ENCODE results near the gene TTYH3. TPM values are rescaled to one million over a fixed set of nuclear protein-coding genes. Genes with fewer than 3 reads are reported as not detected.
A peak's percentile ranks its signal among the peaks of the same experiment; 100 is the strongest.

The TTYH3 gene
- total RNA-seq, 1 donor from 2014 or later, result 29.3 TPM

DNA sequence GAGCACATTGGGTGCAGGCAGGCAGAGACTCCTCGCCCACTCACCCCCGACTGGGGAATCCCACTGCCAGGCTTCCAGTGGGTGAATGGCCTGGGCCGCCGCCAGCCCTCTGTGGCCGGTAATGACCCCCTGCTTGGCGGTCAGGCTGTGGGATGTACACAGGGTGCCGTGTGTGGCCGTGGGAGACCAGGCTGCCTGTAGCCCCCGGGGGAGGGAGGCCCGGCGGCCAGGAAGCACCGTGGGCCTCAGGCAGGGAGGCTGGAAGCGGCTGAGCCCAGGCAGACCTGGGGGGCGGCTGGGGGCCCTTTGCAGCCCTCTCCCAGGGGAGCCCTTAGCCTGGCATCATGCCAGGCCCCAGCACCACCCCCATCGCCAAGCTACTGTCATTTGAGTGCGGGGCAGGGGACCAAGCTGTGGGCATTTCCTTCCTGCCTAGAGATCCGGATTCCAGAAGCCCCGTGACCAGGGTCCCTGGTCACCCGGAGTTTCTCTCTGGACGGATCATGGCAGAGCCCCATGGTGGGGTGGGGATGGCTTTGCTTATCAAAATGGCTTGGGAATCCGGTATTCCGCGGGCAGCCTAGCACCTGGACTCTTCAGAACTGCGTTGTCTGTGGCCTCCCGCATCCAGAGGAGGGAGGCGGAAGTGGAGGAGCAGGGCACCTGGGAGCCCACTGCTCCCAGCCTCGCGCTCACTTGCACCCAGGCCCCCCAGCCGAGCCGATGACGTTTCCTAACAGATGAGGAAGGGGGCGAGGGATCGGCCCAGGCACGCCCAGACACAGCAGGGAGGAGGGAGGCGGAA lies 1.1 kb downstream of the TTYH3 start:
- DNase-seq (ENCODE audit: low spot score in 2 of 2) (peak in 1 of 2 donors; percentile 47), FAIRE-seq (no peak)

DNA sequence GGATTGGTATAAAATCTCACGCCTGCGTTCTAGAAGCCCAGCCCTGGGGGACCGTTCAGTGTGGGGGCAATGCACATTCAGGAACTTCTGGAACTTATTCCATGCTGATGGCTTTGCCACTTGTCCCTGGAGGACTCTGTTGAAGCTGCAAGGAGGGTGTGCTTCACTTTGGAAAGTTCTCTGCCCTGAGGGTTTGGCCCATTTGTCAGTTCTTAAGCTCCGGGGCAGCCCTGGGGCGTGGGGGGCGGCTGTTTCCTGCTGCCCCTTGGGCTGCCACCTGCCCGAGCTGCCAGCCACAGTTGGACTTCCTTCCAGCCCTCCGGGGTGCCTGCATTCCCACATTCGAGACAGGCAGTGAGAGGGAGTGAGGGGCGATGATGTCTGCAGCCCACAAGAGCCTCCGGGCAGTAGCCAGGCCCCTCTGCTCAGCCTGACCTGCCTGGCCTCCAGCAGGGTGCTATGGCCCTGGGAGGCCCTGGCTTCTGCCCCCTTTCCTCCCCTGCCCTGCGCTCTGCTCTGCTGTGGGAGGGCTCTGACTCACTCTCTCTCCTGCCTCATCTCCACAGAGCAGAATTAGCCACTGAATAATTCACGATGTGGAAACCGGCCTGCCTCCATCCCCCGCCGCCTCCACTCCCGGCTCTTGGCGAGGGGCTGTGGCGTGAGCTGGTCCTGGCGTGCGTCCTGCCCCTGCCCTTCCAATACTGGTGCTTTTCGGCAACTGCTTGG lies 1.9 kb downstream of the TTYH3 start:
- DNase-seq (ENCODE audit: low spot score in 2 of 2), result peak in 1 of 2 donors; percentile 66
- FAIRE-seq, result no peak

DNA sequence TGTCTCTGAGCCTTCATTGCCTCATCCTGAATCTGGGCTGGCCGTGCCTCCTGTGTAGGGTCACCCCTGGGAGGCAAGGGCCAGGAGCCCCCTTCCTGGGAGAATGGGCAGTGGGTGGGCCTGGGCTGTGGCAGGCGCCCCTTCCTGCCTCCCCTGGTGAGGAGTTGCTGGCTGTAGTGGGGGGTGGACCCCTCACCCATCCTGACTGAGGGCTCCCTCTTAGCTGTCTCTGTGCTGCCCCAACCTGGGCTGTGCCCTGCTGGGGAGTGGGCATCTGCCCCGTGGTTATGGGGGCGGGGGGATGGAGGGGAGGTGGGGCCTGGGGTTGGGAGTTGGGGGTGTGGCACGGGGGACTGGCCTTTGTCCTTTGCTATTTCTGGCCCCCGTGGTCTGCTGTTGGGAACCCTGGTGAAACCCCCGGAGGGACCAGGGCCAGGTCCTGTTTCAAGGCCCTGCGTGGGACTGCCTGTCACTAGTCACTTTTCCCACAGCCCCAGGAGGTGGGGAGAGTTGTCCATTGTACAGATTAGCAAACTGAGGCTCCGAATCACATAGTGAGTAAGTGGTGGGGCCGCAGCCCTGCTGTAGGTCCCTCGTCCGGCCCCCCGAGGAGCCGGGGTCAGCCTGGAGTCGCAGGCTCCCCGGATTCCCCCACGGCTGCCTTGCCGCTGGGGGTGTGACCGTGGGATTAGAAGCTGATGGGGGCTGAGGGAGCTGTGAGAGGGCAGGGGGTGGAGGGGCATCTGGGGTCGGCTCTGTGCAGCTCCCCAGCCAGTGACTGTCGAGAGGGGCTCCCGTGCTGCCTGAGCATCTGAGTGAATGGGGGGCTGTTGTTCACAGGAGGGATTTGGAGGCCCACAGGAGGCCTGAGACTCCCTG lies 2.7 kb downstream of the TTYH3 start:
- no peak for FAIRE-seq
- no peak for DNase-seq (ENCODE audit: low spot score in 2 of 2)

DNA sequence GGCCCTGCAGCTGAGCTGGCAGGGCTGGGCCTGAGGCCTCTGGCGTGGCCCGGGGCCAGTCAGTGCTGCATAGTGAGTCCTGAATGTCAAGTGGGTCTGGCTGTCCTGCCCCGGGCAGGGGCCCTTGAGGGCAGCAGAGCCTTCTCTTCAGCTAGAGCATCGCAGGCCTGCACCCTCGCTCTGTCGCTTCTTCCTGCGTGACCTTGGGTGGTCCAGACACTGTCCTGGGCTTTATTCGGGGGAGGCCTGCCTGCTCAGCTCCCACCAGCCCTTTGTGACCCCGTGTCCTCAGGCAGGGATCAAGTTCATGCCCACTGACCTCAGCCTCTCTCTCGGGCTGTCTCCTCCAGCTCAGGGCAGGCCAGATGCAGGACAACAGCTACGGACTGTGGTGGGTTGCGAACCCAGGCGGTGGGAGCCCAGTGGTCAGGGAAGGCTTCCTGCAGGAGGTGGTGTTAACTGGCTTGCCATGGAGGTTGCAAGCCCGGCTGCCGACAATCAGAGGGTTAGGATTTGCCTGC lies 3.4 kb downstream of the TTYH3 start:
- DNase-seq (ENCODE audit: low spot score in 2 of 2) (no peak), FAIRE-seq (no peak)

DNA sequence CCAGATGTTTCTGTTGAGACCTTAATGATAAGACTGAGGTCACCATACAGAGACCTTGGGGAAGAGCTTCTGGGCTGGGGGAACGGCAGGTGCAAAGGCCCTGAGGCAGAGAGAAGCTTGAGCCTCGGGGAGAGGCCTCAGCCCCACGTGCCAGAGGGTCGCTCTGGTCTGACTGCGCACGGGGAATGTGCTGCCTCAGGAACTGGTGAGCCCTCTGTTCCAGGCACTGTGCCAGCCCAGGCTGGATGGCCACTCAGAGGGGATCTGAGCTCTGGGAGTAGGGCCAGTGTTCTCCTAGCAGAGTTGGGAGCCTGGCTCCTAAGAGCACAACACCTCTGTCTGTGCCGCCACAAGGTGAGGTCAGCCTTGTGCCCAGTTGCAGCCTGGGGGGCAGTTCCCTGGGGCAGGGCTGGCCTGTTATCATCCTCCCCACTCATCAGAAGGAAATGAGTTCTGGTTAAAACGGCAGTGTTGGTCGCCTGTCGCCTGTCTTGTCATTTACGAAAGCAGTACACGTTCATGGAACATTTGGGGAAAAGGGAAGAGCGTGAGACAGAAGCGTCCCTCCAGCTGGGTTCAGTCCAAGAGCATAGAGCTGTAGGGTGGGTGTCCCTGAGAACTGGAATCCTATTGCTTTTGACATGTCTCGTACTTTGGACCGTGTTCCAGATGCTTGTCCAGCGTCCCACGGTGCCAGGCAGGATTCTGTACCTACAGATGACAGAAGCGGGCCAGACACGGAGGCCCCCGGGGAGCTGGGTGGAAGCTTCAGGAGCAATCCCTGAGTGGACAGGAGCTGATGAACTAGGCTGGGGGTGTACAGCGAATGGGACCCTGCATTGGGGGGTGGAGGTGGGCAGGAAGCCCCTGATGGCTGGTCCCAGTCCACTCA lies 4.3 kb downstream of the TTYH3 start:
- FAIRE-seq, result no peak
- no peak for DNase-seq (ENCODE audit: low spot score in 2 of 2)

DNA sequence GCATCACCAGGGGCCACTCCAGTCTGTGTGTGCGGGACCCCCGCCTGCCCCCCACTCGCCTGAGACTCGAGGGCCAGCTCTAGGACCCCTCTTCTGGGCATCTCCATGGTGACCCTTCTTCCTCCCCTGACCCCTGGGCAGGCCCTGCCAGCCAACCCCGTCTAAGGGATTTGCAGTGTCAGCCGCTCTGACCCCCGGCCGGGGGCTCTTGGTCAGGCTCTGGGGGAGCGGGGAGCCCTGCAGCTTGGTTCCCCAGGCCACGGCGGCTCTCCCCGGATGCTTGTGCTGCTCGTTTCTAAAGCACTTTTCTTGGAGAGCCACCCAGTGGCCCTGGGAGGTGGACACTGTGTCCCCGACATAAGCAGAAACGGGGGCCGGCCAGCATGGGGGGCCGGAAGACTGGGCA lies 5.3 kb downstream of the TTYH3 start:
- DNase-seq (ENCODE audit: low spot score in 2 of 2) (no peak), FAIRE-seq (no peak)

DNA sequence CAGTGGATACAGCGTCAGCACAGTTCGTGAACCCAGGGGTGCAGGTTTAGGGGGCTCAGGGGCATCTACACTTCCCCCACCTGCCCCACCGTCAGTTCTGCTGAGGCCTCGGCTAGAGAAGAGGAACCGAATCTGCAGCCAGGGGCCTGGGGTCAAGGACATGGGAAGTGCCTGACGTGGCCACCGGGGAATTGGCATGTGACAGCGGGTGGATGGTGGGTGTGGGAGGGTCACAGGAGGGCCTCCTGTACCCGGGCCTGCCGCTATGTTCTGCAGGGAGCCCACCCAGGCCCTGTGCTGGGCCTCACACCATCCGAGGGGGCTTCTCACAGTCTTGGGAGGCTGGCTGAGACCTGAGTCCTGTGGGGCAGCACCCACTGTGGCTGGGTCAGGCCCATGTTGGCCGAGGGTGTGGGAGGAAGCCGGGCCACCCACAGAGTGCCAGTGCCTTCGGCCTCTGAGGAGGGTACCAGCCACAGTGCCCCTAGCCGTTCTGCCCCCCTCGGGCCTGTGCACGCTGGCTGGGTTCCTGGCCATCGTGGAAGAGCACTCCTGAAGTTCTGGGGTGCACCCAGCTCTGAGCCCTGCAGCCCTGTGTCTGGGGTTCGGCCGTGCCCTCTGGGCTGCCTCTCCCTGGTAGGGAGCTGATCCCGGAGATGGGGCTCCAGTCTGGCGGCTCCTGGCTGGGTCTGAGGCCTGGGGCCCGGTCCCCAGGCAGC lies 5.9 kb downstream of the TTYH3 start:
- FAIRE-seq (no peak), DNase-seq (ENCODE audit: low spot score in 2 of 2) (no peak)

DNA sequence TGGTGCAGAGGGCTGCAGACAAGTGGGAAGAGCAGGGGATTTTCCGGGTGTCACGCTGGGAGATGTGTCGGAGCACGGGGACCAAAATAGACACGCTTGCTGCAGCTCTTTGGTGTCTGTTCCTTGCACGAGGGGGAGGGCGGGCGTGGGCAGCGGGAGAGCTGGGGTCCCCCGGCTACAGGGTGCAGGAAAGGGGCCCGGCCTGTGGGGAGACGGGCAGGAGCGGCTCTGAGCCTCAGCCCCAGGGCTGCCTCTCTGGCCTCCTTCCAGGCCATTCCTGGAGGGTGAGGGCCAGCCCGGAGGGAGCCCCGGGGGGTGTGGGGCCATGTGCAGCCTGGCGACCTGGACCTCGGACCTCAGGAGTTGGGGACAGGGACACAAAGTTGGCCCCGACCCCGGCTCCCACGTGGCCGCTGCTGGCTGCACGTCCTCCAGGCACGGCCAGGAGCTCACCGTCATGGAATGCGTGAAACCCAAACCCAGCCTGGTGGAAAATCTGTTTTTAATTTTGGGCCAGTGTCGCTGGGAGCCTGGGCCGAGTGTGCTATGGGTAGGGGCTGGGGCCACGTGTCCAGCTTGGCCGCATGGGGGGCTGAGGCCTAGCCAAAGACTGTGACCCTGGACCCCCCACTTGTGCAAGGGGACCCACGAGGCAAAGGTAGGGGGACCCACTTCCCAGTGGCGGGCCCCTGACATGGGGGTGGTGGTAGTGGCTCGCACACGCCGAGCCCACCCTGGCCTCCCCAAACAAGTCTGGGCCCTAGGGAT lies 6.6 kb downstream of the TTYH3 start:
- no peak for FAIRE-seq
- DNase-seq (ENCODE audit: low spot score in 2 of 2), result no peak

DNA sequence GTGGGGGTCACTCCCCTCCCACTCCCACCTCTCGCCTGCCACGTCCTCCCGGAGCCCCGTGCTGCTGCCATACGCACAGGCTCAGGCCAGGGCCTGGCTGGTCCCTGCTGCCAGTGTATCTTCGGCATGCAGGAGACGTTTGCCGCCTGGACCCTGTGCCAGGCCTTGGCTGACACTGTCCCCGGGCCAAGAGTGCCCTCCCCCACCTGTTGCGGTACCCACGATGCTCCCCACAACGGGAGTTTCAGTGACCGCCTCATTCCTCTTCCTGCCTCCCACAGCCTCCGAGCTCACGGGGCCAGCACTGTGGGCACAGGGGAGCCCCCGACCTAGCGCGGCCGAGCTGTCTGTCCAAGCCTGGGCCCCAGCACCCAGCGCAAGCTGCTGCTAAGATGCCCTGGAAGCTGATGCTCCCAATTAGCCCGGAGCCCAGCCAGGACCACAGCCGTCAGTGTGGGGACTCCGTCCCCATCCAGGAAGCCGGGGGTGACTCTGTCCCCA lies 7.4 kb downstream of the TTYH3 start:
- FAIRE-seq (no peak), DNase-seq (ENCODE audit: low spot score in 2 of 2) (no peak)

DNA sequence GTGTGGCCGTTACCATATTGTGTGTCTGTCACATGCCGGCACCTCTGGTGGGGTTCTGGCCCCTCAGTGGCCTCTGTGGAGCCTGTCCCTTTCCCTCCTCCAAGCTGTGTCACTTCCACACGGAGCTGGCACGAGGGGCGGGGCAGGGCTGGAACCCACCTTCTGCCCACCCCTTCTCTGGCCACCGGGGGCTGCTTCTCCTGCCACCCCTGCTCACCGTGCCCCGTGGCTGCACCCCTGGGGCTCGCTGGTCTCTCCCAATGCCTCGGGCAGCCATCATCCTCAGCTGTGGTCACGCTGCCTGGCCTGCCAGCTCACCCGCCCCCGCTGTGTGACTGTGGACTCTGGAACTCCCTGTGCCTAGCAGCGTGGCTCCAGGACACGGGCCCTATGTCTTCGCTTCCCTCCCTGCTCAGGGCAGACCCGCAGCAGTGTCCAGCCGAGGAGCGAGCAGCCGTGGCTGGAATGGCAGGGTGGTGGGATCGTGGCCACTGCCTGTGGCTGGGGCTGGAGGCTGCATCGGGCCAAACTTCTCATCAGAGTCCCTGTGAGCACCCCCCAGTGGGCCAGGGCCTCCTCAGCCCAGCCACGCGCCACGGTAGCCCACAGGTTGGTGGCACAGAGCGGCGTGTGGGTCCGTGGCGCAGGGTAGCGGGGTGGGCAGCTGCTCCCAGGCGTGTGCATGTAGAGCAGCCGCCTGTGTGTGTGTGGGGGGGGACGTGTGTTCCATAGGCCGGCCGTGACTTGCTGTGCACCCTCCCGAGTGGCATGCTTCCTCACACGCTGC lies 8.1 kb downstream of the TTYH3 start:
- DNase-seq (ENCODE audit: low spot score in 2 of 2), result no peak
- no peak for FAIRE-seq

DNA sequence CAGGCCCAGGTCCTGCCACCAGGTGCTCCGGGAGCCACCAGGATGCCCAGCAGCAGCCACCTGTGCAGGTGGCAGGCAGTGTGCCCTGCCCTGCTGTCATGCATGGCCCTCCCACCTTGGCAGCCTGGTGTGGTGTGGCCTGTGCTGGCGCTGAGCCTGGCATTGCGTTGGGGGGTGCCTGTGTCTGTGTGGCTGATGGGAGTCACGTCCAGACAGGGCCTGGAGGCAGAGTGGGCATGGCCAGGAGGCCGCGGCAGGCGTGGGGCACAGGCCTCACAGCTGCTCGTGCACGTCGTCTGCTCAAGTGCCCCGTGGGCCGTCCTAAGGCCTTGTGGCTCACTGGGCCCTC lies 8.7 kb downstream of the TTYH3 start:
- FAIRE-seq, result no peak
- DNase-seq (ENCODE audit: low spot score in 2 of 2), result no peak

DNA sequence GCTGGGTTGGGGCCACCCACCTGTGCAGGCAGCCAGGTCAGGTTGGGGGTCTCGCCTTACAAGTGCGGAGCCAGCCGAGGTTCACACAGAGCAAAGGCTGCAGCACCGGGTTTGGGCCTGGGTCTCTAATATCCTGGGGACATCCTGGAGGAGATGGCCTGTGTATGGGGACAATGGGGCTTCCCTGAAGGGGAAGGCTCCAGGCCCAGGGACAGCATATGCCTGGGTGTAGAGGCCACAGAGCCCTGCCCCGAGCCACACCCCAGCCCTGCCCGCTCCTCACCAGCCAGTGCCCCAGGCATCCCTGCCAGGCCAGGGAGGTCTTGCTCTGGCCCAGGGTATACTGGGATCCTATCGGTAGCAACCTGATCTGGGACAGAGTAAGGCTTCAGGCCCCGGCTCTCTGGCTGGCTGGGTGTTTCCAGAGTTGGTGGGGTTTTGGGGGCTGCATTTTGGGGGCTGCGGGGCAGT lies 9.1 kb downstream of the TTYH3 start:
- FAIRE-seq, result no peak
- no peak for DNase-seq (ENCODE audit: low spot score in 2 of 2)

DNA sequence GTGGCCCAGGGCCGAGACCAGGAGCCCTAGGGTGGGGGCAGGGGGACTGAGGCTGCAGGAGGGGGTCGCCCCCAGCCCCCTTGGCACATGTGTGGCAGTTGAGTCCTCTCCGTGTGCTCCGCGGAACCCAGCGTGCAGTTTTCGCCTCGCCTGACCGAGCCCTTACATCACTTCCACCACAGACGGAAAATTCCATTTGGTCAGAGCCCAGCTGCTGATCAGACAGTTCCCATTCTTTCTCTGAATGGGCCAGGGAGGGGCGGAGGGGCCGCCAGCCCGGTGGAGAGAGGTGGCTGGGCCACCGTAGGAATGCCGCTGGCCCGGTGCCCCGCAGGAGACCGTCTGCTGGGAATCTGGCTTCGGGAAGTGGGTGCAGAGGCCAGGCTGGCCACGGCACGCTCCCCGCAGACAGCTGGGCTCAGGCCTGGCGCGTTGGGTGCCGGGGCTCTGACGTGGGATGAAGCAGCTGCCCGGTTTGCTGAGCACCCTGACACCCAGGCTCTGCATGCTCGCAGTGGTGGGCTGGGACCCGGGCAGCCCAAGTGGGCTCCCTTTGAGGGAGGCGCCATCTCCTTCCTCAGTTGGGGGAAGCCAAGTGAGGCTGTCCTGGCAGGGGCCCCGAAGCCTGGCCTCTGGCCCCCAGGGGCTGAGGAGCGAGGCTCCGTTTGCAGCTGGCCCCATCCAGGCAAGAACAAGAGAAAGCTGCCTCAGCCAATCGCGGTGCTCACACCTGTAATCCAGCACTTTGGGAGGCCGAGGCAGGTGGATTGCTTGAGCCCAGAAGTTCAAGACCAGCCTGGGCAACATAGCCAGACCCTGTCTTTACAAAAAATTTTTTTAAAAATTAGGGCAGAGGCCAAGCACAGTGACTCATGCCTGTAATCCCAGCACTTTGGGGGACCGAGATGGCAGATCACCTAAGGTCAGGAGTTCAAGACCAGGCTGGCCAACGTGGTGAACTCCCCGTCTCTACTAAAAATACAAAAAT lies 9.9 kb downstream of the TTYH3 start:
- FAIRE-seq (no peak), DNase-seq (ENCODE audit: low spot score in 2 of 2) (peak; percentile 70 to 78)

DNA sequence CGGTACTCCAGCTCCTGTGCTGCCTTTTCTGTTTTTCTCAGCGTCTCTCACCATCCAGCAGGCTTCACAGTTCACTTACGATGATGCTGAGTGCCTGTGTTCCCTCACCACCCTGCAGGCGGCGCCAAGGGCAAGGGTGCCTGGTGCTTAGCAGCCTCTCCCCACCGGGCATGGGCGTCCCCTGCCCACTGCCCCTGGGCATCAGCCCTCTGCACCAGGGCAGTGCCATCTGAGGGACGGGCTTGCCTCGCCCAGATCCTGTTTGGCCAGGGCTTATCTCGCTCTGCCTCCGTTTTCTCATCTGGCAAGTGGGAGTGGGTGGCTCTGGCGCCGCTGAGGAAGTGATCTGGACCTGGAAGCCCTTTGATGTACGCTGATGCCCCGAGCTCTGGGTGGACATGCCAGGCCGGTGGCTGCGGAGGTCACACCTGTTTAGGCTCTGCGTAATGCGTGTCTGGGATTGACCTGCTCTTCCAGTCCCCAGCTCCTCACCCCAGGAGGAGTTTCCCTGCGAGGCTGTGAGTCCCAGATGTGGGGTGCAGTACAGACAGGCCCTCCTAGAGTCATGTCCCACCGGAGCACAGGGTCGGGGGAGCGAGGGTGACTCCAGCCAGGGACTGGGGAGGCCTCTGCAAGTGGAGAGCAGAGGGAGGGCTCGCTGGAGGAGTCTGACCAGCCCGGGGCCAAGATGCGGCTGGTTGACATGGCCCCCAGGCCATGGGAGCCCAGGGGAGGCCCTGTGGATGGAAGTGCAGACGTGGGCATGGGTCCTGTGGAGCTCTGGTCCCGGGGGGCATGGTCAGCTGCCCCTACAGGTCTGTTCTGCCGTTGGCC lies 11.8 kb downstream of the TTYH3 start:
- FAIRE-seq (no peak), DNase-seq (ENCODE audit: low spot score in 2 of 2) (no peak)

DNA sequence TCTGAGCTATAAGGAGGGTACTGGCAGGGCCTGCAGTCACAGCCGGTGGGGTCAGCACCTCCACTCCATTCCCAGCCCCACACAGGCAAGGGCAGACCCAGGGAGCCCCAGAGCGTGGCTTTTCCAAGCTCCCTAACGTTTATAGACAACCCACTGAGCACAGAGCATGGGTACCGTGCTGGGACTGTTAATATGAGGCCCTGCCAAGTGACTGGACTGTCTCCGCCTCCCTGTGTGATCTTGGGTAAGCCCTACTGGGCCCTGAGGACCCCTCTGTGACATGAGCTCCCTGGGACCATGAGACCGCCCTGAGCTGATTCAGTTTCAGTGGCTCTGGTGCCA lies 12.4 kb downstream of the TTYH3 start:
- FAIRE-seq, result no peak
- no peak for DNase-seq (ENCODE audit: low spot score in 2 of 2)
